Left lung (tissue), 10 donors: ENCODE results near the gene DPP9. TPM values are rescaled to one million over a fixed set of nuclear protein-coding genes. Genes with fewer than 3 reads are reported as not detected.
"Not testable (repeated sequence)": the region's sequence is repeated elsewhere in the genome, so short reads cannot be mapped to it uniquely, and the experiment has no call there.

Source experiments
- ATAC-seq: fragments of 200-7000 bp; cut with Tn5 transposase; one replicate; pipeline ENCODE4 v1.9.1; 2020; ENCODE audit warnings: moderate library complexity
- DNase-seq, 4 donors: peaks; one replicate each; pipeline ENCODE4 v3.0.0-alpha.2; 2013 to 2020
- H3K27ac ChIP-seq, 2 donors: fragments of 200-600 bp; sonication (generic) in 1 of 2; one replicate each; pipeline versions ENCODE4 v1.5.0 to v1.8.0; 2020 to 2021
- H3K27me3 ChIP-seq, 2 donors: fragments of 200-600 bp; sonication (generic) in 1 of 2; one replicate each; pipeline versions ENCODE4 v1.5.0 to v1.8.0; 2020 to 2021
- H3K36me3 ChIP-seq, 2 donors: fragments of 200-600 bp; sonication (generic) in 1 of 2; one replicate each; pipeline versions ENCODE4 v1.5.0 to v1.8.0; 2020 to 2021
- H3K4me1 ChIP-seq, 2 donors: fragments of 200-600 bp; one replicate each; pipeline ENCODE4 v1.8.0; 2021
- H3K4me3 ChIP-seq, 2 donors: fragments of 200-600 bp; sonication (generic) in 1 of 2; one replicate each; pipeline versions ENCODE4 v1.5.0 to v1.8.0; 2020 to 2021; ENCODE audit warnings: mild to moderate bottlenecking in 1 of 2
- H3K9me3 ChIP-seq, 2 donors: fragments of 200-600 bp; sonication (generic) in 1 of 2; one replicate each; pipeline versions ENCODE4 v1.5.0 to v1.8.0; 2020 to 2021
- intact Hi-C, 2 donors: fragments of 100-400 bp; cut with DNase I; formaldehyde crosslinking; loops; one replicate each; pipeline versions ENCODE4 v1.11.2 to v1.14.2; 2022
- polyA plus RNA-seq, 6 donors: library from polyadenylated mRNA; unstranded; fragments of 120-200 nt; gene quantifications; one replicate each; pipeline ENCODE4 v1.2.1, GENCODE V29; 2013; ENCODE audit not compliant: insufficient read length in 6 of 6
- total RNA-seq, 2 donors: library from RNA; stranded (reverse); fragmentation: NEBNext Ultra II Directional; extraction: Animal tissue kit (Norgen Biotek cat#: 25700); gene quantifications; one replicate each; pipeline ENCODE4 v1.2.1, GENCODE V29; 2021
- TF ChIP-seq, protein P1 (sequence below), 2 donors: fragments of 200-600 bp; sonication (generic) in 1 of 2; IDR thresholded peaks; one replicate each; pipeline versions ENCODE4 v1.5.0 to v1.8.0; 2021; ENCODE audit warnings: antibody characterized with exemption in 2 of 2
- donor health status: DM: no; HTN: yes; CAD: no.
- donor health status: DM: no; HTN: no; CAD: no.

Gene DPP9
- total and polyA plus RNA-seq, 8 donors: 25.2 to 95.5 (median 31.3) TPM

DNA sequence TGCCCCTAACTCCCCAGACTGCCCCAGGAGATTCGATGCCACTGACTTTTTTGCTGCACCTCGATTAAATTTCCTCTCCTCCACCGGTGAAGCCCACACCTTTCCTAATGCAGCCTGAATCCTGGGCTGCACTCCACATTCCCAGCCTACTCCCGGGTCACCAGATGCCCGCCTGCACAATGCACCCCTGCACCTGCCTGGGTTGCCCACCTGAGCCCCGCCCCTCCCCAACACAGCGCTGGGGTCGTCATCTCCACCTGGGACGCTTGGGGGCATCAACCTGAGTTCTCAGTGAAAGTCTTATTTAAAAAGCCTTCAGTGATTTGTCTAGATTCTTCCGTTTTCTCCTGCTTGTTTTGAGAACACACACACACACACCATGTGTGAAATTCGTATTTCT is 24.5 kb upstream of the DPP9 start:
- peaks cover 0 to 39% of the 10 kb centered on the region in 2 donors for H3K27me3 ChIP-seq
- H3K9me3 ChIP-seq: no peaks in the 10 kb centered on the region
- intact Hi-C loops: no loop called here
- no peaks in the 10 kb centered on the region for H3K36me3 ChIP-seq
- ATAC-seq: no peak
- DNase-seq: no peak
- peaks cover 4 to 6% of the 10 kb centered on the region in 2 donors for H3K4me1 ChIP-seq
- TF ChIP-seq, protein P1, sequence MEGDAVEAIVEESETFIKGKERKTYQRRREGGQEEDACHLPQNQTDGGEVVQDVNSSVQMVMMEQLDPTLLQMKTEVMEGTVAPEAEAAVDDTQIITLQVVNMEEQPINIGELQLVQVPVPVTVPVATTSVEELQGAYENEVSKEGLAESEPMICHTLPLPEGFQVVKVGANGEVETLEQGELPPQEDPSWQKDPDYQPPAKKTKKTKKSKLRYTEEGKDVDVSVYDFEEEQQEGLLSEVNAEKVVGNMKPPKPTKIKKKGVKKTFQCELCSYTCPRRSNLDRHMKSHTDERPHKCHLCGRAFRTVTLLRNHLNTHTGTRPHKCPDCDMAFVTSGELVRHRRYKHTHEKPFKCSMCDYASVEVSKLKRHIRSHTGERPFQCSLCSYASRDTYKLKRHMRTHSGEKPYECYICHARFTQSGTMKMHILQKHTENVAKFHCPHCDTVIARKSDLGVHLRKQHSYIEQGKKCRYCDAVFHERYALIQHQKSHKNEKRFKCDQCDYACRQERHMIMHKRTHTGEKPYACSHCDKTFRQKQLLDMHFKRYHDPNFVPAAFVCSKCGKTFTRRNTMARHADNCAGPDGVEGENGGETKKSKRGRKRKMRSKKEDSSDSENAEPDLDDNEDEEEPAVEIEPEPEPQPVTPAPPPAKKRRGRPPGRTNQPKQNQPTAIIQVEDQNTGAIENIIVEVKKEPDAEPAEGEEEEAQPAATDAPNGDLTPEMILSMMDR (IDR thresholded peaks at IDR 0.05): no peak
- H3K27ac ChIP-seq: no peak overlapping the region
- no peak overlapping the region for H3K4me3 ChIP-seq

DNA sequence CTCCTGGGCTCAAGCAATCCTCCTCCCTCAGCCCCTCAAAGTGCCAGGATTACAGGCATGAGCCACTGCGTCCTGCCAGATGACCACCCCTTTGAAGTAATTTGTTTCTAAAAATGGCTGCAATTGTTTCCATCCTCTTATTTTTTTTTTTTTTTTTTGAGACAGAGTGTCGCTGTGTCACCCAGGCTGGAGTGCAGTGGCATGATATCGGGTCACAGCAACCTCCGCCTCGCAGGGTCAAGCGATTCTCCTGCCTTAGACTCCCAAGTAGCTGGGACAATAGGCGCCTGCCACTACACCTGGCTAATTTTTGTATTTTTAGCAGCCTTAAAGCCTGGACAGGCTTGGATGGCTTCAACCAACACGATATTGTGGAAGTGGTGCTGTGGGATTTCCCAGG is 22.3 kb upstream of the DPP9 start:
- peaks cover 0 to 52% of the 10 kb centered on the region in 2 donors for H3K27me3 ChIP-seq
- no peaks in the 10 kb centered on the region for H3K36me3 ChIP-seq
- no peaks in the 10 kb centered on the region for H3K9me3 ChIP-seq
- TF ChIP-seq, protein P1 (IDR thresholded peaks at IDR 0.05): no peak
- peaks cover 4 to 6% of the 10 kb centered on the region in 2 donors for H3K4me1 ChIP-seq
- ATAC-seq (no peak), DNase-seq (no peak)
- H3K27ac ChIP-seq: no peak overlapping the region
- intact Hi-C loops: no loop called here
- H3K4me3 ChIP-seq: no peak overlapping the region

DNA sequence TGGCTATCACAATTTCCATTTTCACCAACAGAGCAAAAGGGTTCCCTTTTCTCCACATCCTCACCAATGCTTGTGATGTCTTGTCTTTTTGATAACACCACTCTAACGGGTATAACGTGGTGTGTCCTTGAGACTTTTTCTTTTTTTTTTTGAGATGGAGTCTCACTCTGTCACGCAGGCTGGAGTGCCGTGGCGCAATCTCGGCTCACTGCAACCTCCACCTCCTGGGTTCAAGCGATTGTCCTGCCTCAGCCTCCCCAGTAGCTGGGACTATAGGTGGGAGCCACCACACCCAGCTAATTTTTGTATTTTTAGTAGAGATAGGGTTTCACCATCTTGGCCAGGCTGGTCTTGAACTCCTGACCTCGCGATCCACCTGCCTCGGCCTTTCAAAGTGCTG is 21.5 kb upstream of the DPP9 start:
- intact Hi-C loops, DNase-seq, H3K4me3 ChIP-seq, H3K4me1 ChIP-seq, H3K9me3 ChIP-seq, ATAC-seq, H3K36me3 ChIP-seq: not testable (repeated sequence)
- Histone ChIP-seq H3K27ac (peak overlapping the region in 1 of 2 donors; percentile 10), H3K27me3 (peaks cover 0 to 50% of the 10 kb centered on the region in 2 donors)

DNA sequence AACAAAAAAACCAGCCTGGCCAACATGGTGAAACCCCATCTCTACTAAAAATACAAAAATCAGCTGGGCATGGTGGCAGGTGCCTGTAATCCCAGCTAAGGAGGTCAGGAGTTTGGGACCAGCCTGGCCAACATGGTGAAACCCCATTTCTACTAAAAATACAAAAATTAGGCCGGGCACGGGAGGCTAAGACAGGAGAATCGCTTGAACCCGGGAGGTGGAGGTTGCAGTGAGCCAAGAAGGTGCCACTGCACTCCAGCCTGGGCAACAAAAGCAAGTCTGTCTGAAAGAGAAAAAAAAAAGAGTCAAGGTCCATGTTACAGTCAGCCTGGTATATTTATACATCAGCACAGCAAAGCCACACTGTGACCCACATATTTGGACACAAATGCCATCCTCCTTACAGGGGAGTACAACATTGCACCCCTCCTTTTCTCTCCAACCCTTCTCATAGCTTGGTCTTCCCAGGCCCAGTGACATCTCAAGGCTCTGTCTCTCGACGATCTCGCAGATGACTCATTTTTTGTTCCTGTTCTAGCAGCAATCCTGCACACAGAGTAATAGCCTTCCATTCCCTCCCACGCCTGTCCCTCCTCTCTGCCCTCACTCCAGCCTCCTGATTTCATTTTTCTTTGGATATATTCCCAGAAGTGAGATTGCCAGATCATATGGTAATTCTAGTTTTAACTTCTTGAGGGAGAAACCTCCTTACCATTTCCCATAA is 21.0 kb upstream of the DPP9 start:
- Histone ChIP-seq H3K9me3 (no peaks in the 10 kb centered on the region), H3K36me3 (no peaks in the 10 kb centered on the region), H3K4me3 (no peak overlapping the region), H3K27me3 (peaks cover 0 to 48% of the 10 kb centered on the region in 2 donors), H3K27ac (peak overlapping the region in 1 of 2 donors; percentile 56), H3K4me1 (peaks cover 4 to 6% of the 10 kb centered on the region in 2 donors)
- intact Hi-C loops: no loop called here
- peak in 3 of 4 donors; percentile 34 to 60 (median 50) for DNase-seq
- TF ChIP-seq, protein P1 (IDR thresholded peaks at IDR 0.05): no peak
- ATAC-seq: peak; percentile 95

DNA sequence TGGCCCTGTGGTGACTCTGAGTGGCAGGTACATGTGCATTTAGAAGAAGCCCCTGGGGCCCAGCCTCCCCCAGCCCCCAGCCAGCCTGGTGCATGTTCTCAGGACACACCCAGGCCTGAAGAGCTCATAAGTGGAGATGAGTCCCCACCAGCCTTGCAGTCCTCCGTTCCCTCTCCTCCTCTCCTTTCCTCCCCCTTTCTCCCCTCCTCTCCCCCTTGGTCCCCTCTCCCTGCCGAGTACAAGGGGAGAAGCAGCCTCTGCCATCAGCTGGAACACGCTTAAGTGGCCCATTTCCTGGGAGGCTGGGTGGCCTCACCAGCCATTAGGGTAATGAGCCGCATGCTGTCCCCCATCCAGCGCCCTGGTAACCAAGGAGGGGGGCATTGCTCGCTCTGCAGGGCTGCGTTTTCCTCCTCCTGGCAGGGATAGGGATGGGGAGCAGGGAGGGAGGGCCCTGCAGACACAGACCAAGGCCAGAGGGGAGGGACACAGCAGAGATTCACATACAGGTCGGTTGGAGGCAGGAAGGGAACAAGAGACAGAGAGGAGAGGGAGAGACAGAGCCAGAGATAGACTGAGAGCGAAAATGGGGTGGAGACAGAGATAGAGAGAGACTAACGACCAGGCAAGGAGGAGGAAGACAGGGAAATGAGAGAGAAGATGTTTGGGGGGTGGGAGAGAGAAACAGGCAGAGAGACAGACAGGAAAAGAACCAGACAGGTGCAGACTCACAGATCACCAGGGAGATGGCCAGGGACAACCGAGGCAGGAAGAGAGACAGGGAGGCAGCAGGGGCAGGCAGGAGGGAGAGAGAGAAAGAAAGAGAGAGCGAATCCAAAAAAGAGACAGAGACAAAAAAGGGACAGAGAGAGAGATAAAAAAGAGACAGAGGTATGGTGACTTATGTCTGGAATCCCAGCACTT is 19.3 kb upstream of the DPP9 start:
- Histone ChIP-seq H3K9me3 (no peaks in the 10 kb centered on the region), H3K36me3 (no peaks in the 10 kb centered on the region)
- no peak for ATAC-seq

More for the DNA sequence above, 19.3 kb upstream of the DPP9 start:
- H3K27ac ChIP-seq: no peak overlapping the region
- intact Hi-C loops: no loop called here
- no peak for DNase-seq
- H3K4me3 ChIP-seq: no peak overlapping the region
- peaks cover 0 to 42% of the 10 kb centered on the region in 2 donors for H3K27me3 ChIP-seq
- TF ChIP-seq, protein P1 (IDR thresholded peaks at IDR 0.05): no peak
- peaks cover 4 to 6% of the 10 kb centered on the region in 2 donors for H3K4me1 ChIP-seq
